A549 treated with CpdA at 1 μM for 4 hours (cell line): ENCODE data around the gene NLRP4. TPM values are rescaled to one million over a fixed set of nuclear protein-coding genes. Genes with fewer than 3 reads are reported as not detected.

Experiments
- total RNA-seq: library from RNA; stranded (reverse); fragments of 200-300 nt; extraction: Qiagen RNA extraction; gene quantifications from 5 replicates; pipeline ENCODE4 v1.2.3, GENCODE V29; 2022; ENCODE audit warnings: low read depth

NLRP4 gene, protein sequence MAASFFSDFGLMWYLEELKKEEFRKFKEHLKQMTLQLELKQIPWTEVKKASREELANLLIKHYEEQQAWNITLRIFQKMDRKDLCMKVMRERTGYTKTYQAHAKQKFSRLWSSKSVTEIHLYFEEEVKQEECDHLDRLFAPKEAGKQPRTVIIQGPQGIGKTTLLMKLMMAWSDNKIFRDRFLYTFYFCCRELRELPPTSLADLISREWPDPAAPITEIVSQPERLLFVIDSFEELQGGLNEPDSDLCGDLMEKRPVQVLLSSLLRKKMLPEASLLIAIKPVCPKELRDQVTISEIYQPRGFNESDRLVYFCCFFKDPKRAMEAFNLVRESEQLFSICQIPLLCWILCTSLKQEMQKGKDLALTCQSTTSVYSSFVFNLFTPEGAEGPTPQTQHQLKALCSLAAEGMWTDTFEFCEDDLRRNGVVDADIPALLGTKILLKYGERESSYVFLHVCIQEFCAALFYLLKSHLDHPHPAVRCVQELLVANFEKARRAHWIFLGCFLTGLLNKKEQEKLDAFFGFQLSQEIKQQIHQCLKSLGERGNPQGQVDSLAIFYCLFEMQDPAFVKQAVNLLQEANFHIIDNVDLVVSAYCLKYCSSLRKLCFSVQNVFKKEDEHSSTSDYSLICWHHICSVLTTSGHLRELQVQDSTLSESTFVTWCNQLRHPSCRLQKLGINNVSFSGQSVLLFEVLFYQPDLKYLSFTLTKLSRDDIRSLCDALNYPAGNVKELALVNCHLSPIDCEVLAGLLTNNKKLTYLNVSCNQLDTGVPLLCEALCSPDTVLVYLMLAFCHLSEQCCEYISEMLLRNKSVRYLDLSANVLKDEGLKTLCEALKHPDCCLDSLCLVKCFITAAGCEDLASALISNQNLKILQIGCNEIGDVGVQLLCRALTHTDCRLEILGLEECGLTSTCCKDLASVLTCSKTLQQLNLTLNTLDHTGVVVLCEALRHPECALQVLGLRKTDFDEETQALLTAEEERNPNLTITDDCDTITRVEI
- not detected in 5 replicates for total RNA-seq

DNA sequence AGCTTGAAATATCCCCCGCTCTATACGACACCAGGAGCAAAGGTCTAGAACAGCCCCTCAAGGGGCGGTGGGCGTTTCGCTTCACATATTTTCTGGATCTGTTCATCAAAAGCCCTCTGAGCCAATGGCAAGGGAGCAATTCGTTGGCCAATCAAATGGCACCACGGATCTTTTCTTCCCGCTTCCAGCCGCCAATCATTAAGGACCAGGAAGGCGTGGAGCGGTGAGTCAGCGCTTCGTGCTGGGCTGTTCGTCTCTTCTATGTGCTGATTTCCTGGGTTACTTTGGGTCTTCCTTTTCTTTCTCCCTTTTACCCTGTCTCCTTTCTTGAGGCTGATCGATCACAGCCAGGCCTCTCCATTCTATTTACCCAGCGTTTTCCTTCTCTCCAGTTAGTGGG, at the start of gene NLRP4:
Gene NLRP4 (plus strand): TSS at position 201 of the 400 bp plus-strand sequence. CDS start 15,541 bp downstream, outside the sequence.

DNA sequence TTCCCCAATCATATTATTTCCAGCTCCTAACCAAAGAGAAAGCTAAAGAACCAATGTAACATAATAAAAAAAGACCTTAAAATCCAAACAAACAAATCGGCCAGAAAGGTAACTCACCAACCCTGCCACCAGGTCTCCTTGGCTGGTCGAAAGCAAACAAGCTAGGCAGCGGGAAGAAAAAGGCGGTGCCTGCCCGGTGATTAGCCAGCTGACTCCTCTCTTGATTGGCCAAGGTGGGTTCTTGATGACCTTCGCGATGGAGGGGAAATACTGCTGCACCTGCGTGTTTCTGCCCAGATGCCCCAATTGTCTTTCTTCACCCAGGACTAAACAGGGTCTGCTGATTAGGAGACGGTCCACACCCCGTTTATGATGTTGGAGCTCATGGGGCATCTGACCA, 4.5 kb upstream of the NLRP4 start, which contains the start of gene NLRP11:
Gene NLRP11 (minus strand): TSS at position 154 of the 400 bp plus-strand sequence. CDS start 13,825 bp downstream, outside the sequence.

Other genes with a start within 250 kb of the NLRP4 start
- 17.5 to 27.0 TPM (median 25.5 TPM) in 5 replicates for gene FIZ1, start 237.0 kb upstream of the NLRP4 start, total RNA-seq
- gene ZNF524, start 236.3 kb upstream of the NLRP4 start, total RNA-seq = 14.0 to 19.4 TPM (median 18.4 TPM) in 5 replicates
- gene ZNF865, start 230.9 kb upstream of the NLRP4 start, total RNA-seq = 7.9 to 14.8 TPM (median 13.3 TPM) in 5 replicates
- gene ZNF784, start 212.0 kb upstream of the NLRP4 start, total RNA-seq = 5.4 to 6.6 TPM (median 6.3 TPM) in 5 replicates
- gene ZNF580, start 195.5 kb upstream of the NLRP4 start, total RNA-seq = 26.5 to 52.4 TPM (median 49.1 TPM) in 5 replicates
- gene ZNF581, start 192.9 kb upstream of the NLRP4 start, total RNA-seq = 37.0 to 52.7 TPM (median 49.4 TPM) in 5 replicates
- 12.2 to 19.1 TPM (median 18.1 TPM) in 5 replicates for gene CCDC106, start 188.3 kb upstream of the NLRP4 start, total RNA-seq
- gene U2AF2, start 181.5 kb upstream of the NLRP4 start, total RNA-seq = 266 to 326 TPM (median 309 TPM) in 5 replicates
- 126 to 209 TPM (median 205 TPM) in 5 replicates for gene EPN1, start 161.3 kb upstream of the NLRP4 start, total RNA-seq
- gene NLRP9, start 98.1 kb upstream of the NLRP4 start, total RNA-seq = not detected in 5 replicates
- gene RFPL4A, start 77.4 kb upstream of the NLRP4 start, total RNA-seq = 0.37 to 0.58 TPM (median 0.42 TPM) in 5 replicates
- gene RFPL4AL1, start 67.4 kb upstream of the NLRP4 start, total RNA-seq = not detected in 5 replicates
- 0.01 to 0.06 TPM (median 0.06 TPM) in 3 of 5 replicates, not detected in the others for gene NLRP11, start 4.5 kb upstream of the NLRP4 start, total RNA-seq
- not detected in 5 replicates for gene NLRP13, start 95.8 kb downstream of the NLRP4 start, total RNA-seq
- not detected in 5 replicates for gene NLRP8, start 111.3 kb downstream of the NLRP4 start, total RNA-seq
- gene NLRP5, start 150.2 kb downstream of the NLRP4 start, total RNA-seq = not detected in 5 replicates